ENCODE measurements around the gene GAB2. TPM values are rescaled to one million over a fixed set of nuclear protein-coding genes. Genes with fewer than 3 reads are reported as not detected.
"Not testable (repeated sequence)": the region's sequence is repeated elsewhere in the genome, so short reads cannot be mapped to it uniquely, and the experiment has no call there.

GAB2 gene
- total and polyA plus RNA-seq, 8 donors: 2.2 to 19.3 (median 8.6) TPM

DNA sequence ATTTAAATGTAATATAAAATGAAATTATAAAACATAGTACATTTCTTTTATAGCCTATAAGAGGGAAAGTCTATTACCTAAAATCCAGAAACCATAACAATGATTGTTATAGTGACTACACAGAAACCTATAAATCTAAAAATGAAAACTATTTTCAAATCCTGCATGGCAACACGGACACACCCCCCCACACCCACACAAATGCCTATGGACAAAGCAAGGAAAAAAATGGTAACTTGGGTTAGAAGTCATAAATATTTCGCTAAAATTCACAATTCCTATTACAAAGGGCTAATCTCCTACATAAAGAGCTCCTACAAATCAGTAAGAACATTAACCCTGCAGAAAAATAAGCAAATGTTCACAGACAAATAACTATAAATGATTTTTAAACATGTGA, 56.4 kb downstream of the GAB2 start:
- no peak for TF ChIP-seq EP300 (IDR thresholded peaks at IDR 0.05)
- TF ChIP-seq POLR2AphosphoS5 (IDR thresholded peaks at IDR 0.05): no peak
- TF ChIP-seq, protein P1, sequence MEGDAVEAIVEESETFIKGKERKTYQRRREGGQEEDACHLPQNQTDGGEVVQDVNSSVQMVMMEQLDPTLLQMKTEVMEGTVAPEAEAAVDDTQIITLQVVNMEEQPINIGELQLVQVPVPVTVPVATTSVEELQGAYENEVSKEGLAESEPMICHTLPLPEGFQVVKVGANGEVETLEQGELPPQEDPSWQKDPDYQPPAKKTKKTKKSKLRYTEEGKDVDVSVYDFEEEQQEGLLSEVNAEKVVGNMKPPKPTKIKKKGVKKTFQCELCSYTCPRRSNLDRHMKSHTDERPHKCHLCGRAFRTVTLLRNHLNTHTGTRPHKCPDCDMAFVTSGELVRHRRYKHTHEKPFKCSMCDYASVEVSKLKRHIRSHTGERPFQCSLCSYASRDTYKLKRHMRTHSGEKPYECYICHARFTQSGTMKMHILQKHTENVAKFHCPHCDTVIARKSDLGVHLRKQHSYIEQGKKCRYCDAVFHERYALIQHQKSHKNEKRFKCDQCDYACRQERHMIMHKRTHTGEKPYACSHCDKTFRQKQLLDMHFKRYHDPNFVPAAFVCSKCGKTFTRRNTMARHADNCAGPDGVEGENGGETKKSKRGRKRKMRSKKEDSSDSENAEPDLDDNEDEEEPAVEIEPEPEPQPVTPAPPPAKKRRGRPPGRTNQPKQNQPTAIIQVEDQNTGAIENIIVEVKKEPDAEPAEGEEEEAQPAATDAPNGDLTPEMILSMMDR (IDR thresholded peaks at IDR 0.05): no peak
- TF ChIP-seq POLR2A (IDR thresholded peaks at IDR 0.05): no peak
- Histone ChIP-seq H3K27ac (no peak overlapping the region), H3K36me3 (no peaks in the 10 kb centered on the region), H3K9me3 (no peaks in the 10 kb centered on the region), H3K4me3 (no peak overlapping the region), H3K27me3 (no peaks in the 10 kb centered on the region), H3K4me1 (peaks cover 11 to 34% (median 19%) of the 10 kb centered on the region in 4 donors)
- intact Hi-C loops (cut with DNase I; ENCODE audit: low total_unique reads): no loop called here
- no peak for DNase-seq
- 78 to 95% (median 88%) methylated on average over 2 of the region's 2 CpGs for WGBS, 5 donors

DNA sequence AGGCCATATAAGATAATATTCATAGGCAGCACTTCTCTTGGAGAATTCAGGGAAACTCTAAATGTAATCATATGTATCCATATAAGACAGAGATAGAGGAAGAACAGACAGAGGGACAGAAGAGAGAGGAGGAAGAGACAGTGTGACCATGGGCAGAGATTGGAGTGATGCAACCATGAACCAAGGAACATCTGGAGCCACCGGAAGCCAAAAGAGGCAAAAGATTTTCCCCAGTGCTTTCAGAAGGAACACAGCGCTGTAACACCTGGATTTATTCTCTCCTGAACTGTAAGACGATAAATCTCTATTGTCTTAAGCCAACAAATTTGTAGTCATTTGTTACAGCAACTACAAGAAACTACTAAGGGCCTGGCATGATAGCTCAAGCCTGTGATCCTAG, 57.7 kb downstream of the GAB2 start:
- no peak for TF ChIP-seq POLR2AphosphoS5 (IDR thresholded peaks at IDR 0.05)
- no peak for TF ChIP-seq EP300 (IDR thresholded peaks at IDR 0.05)
- TF ChIP-seq POLR2A (IDR thresholded peaks at IDR 0.05): no peak
- TF ChIP-seq, protein P1 (IDR thresholded peaks at IDR 0.05): no peak
- no peak overlapping the region for H3K27ac ChIP-seq
- no peaks in the 10 kb centered on the region for H3K36me3 ChIP-seq
- no peaks in the 10 kb centered on the region for H3K27me3 ChIP-seq
- DNase-seq: no peak
- no peak overlapping the region for H3K4me3 ChIP-seq
- intact Hi-C loops (cut with DNase I; ENCODE audit: low total_unique reads): no loop called here
- H3K4me1 ChIP-seq: peaks cover 1 to 28% (median 10%) of the 10 kb centered on the region in 4 donors
- H3K9me3 ChIP-seq: no peaks in the 10 kb centered on the region
- 83 to 94% (median 91%) methylated on average over 3 of the region's 3 CpGs for WGBS, 5 donors

DNA sequence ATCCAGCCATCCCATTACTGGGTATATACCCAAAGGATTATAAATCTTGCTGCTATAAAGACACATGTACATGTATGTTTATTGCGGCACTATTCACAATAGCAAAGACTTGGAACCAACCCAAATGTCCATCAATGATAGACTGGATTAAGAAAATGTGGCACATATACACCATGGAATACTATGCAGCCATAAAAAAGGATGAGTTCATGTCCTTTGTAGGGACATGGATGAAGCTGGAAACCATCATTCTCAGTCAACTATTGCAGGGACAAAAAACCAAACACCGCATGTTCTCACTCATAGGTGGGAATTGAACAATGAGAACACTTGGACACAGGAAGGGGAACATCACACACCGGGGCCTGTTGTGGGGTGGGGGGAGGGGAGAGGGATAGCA, 59.7 kb downstream of the GAB2 start:
- H3K9me3 ChIP-seq; H3K27ac ChIP-seq; intact Hi-C loops (cut with DNase I; ENCODE audit: low total_unique reads); H3K4me3 ChIP-seq; DNase-seq; H3K36me3 ChIP-seq; H3K27me3 ChIP-seq: not testable (repeated sequence)
- 77 to 100% (median 94%) methylated on average over 2 to 3 of the region's 3 CpGs for WGBS, 5 donors
- peaks cover 0 to 41% (median 14%) of the 10 kb centered on the region in 4 donors for H3K4me1 ChIP-seq

DNA sequence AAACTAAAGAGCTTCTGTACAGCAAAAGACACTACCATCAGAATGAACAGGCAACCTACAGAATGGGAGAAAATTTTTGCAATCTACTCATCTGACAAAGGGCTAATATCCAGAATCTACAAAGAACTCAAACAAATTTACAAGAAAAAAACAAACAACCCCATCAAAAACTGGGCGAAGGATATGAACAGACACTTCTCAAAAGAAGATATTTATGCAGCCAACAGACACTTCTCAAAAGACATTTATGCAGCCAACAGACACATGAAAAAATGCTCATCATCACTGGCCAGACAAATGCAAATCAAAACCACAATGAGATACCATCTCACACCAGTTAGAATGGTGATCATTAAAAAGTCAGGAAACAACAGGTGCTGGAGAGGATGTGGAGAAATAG, 60.2 kb downstream of the GAB2 start:
- DNase-seq; H3K36me3 ChIP-seq; H3K27me3 ChIP-seq; H3K27ac ChIP-seq; H3K9me3 ChIP-seq; intact Hi-C loops (cut with DNase I; ENCODE audit: low total_unique reads); H3K4me3 ChIP-seq: not testable (repeated sequence)
- 98 to 100% (median 100%) methylated on average over 1 of the region's 1 CpG for WGBS, 5 donors
- peaks cover 0 to 45% (median 17%) of the 10 kb centered on the region in 4 donors for H3K4me1 ChIP-seq

DNA sequence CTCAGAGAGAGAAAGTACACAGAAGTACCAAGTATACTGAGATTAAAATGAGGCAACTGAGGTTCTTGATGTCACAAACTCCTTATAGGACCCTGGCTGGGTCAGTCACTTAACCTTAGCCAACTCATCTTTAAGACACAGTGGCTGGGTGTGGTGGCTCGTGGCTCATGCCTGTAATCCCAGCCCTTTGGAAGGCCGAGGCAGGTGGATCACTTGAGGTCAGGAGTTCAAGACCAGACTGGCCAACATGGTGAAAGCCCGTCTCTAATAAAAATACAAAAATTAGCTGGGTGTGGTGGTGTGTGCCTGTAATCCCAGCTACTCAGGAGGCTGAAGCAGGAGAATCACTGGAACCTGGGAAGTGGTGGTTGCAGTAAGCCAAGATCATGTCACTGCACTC, 61.9 kb downstream of the GAB2 start:
- H3K36me3 ChIP-seq; H3K9me3 ChIP-seq; DNase-seq; intact Hi-C loops (cut with DNase I; ENCODE audit: low total_unique reads); H3K27ac ChIP-seq; H3K27me3 ChIP-seq; H3K4me3 ChIP-seq: not testable (repeated sequence)
- H3K4me1 ChIP-seq: peaks cover 8 to 51% (median 24%) of the 10 kb centered on the region in 4 donors
- 79 to 96% (median 94%) methylated on average over 3 of the region's 3 CpGs for WGBS, 5 donors

DNA sequence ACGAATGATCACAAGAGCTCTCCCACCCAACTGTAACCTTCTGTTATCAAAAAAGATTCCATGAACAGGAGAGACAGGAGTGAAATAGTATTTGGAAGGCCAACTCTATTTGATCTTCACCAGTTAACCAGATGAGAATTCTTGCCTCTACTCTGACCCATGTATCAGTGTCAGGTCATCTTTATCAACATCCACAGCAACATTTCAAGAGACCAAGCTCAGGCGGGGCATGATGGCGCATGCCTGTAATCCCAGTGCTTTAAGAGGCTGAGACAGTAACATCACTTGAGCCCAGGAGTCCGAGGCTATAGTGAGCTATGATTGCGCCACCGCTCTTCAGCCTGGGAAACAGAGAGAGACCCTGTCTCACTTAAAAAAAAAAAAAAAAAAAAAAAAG, 62.3 kb downstream of the GAB2 start:
- Histone ChIP-seq H3K4me1 (peaks cover 13 to 51% (median 28%) of the 10 kb centered on the region in 4 donors), H3K4me3 (no peak overlapping the region), H3K36me3 (no peaks in the 10 kb centered on the region), H3K27ac (no peak overlapping the region), H3K27me3 (no peaks in the 10 kb centered on the region), H3K9me3 (no peaks in the 10 kb centered on the region)
- DNase-seq: no peak
- TF ChIP-seq, protein P1 (IDR thresholded peaks at IDR 0.05): no peak
- TF ChIP-seq EP300 (IDR thresholded peaks at IDR 0.05): no peak
- TF ChIP-seq POLR2A (IDR thresholded peaks at IDR 0.05): no peak
- no peak for TF ChIP-seq POLR2AphosphoS5 (IDR thresholded peaks at IDR 0.05)
- WGBS, 5 donors: 92 to 96% (median 94%) methylated on average over 6 of the region's 6 CpGs
- intact Hi-C loops (cut with DNase I; ENCODE audit: low total_unique reads): no loop called here

All from stomach (tissue), 9 donors.